ENCODE results near the gene LRRC46. TPM values are rescaled to one million over a fixed set of nuclear protein-coding genes. Genes with fewer than 3 reads are reported as not detected.

LRRC46 gene
- total RNA-seq, 2 donors from 2014 or later = 0.73 to 0.82 TPM

- no peaks in the 10 kb centered on the region for H3K9me3 ChIP-seq (ENCODE audit: control insufficient read depth, low read length)
- peaks cover 15% of the 10 kb centered on the region for H3K36me3 ChIP-seq (ENCODE audit: control insufficient read depth, insufficient read depth, low read length)
- no peak for TF ChIP-seq CTCF (conservative IDR thresholded peaks at IDR 0.05)
- Mint-ChIP-seq H3K9me3 (no peaks in the 10 kb centered on the region), H3K27ac (peak overlapping the region; percentile 13), H3K4me1 (peaks cover 2% of the 10 kb centered on the region), H3K36me3 (ENCODE audit: low read depth) (peaks cover 25% of the 10 kb centered on the region), H3K27me3 (ENCODE audit: insufficient read depth) (no peaks in the 10 kb centered on the region), H3K4me3 (no peak overlapping the region)
- H3K9ac ChIP-seq (ENCODE audit: extremely low read depth, low read length, poor library complexity, severe bottlenecking) = no peak overlapping the region
- DNase-seq = peak; percentile 39
- H3K27ac ChIP-seq (ENCODE audit: low read depth, low read length) = no peak overlapping the region
- WGBS, 2 experiments (ENCODE audit: insufficient coverage in 1 of 2, insufficient read length in 1 of 2) = 80 to 94% methylated on average over 3 to 9 of the region's 9 CpGs
- H3K4me3 ChIP-seq (ENCODE audit: low read length) = no peak overlapping the region
- no peaks in the 10 kb centered on the region for H3K27me3 ChIP-seq (ENCODE audit: control insufficient read depth, insufficient read depth, low read length, poor library complexity, severe bottlenecking)
- H3K4me1 ChIP-seq (ENCODE audit: control insufficient read depth, insufficient read depth, low read length) = no peaks in the 10 kb centered on the region
Measured at GRCh38 chr17:47810901-47811635, 20.4 kb upstream of the LRRC46 start.

- no peaks in the 10 kb centered on the region for H3K27me3 ChIP-seq (ENCODE audit: control insufficient read depth, insufficient read depth, low read length, poor library complexity, severe bottlenecking)
- H3K4me3 Mint-ChIP-seq = no peak overlapping the region
- no peaks in the 10 kb centered on the region for H3K4me1 ChIP-seq (ENCODE audit: control insufficient read depth, insufficient read depth, low read length)
- H3K36me3 ChIP-seq (ENCODE audit: control insufficient read depth, insufficient read depth, low read length) = peaks cover 16% of the 10 kb centered on the region
- H3K36me3 Mint-ChIP-seq (ENCODE audit: low read depth) = peaks cover 27% of the 10 kb centered on the region
- H3K4me1 Mint-ChIP-seq = peaks cover 2% of the 10 kb centered on the region
- 76 to 78% methylated on average over 4 to 5 of the region's 7 CpGs for WGBS, 2 experiments (ENCODE audit: insufficient coverage in 1 of 2, insufficient read length in 1 of 2)
- no peaks in the 10 kb centered on the region for H3K9me3 Mint-ChIP-seq
- TF ChIP-seq CTCF (conservative IDR thresholded peaks at IDR 0.05) = no peak
- no peaks in the 10 kb centered on the region for H3K9me3 ChIP-seq (ENCODE audit: control insufficient read depth, low read length)
- H3K4me3 ChIP-seq (ENCODE audit: low read length) = no peak overlapping the region
- H3K27me3 Mint-ChIP-seq (ENCODE audit: insufficient read depth) = no peaks in the 10 kb centered on the region
- no peak overlapping the region for H3K27ac Mint-ChIP-seq
- DNase-seq = no peak
- no peak overlapping the region for H3K9ac ChIP-seq (ENCODE audit: extremely low read depth, low read length, poor library complexity, severe bottlenecking)
- no peak overlapping the region for H3K27ac ChIP-seq (ENCODE audit: low read depth, low read length)
Measured at GRCh38 chr17:47811709-47812108, 19.8 kb upstream of the LRRC46 start.

GRCh38 chr17:47812146-47812920 lies 19.1 kb upstream of the LRRC46 start:
- peak; percentile 32 for DNase-seq
- Histone ChIP-seq H3K27ac (ENCODE audit: low read depth, low read length) (no peak overlapping the region), H3K27me3 (ENCODE audit: control insufficient read depth, insufficient read depth, low read length, poor library complexity, severe bottlenecking) (no peaks in the 10 kb centered on the region), H3K4me3 (ENCODE audit: low read length) (no peak overlapping the region), H3K9ac (ENCODE audit: extremely low read depth, low read length, poor library complexity, severe bottlenecking) (no peak overlapping the region), H3K9me3 (ENCODE audit: control insufficient read depth, low read length) (no peaks in the 10 kb centered on the region), H3K36me3 (ENCODE audit: control insufficient read depth, insufficient read depth, low read length) (peaks cover 20% of the 10 kb centered on the region), H3K4me1 (ENCODE audit: control insufficient read depth, insufficient read depth, low read length) (no peaks in the 10 kb centered on the region)
- 83 to 90% methylated on average over 9 to 18 of the region's 18 CpGs for WGBS, 2 experiments (ENCODE audit: insufficient coverage in 1 of 2, insufficient read length in 1 of 2)
- Mint-ChIP-seq H3K4me1 (peaks cover 2% of the 10 kb centered on the region), H3K9me3 (no peaks in the 10 kb centered on the region), H3K4me3 (no peak overlapping the region), H3K27me3 (ENCODE audit: insufficient read depth) (no peaks in the 10 kb centered on the region), H3K27ac (no peak overlapping the region), H3K36me3 (ENCODE audit: low read depth) (peaks cover 31% of the 10 kb centered on the region)
- TF ChIP-seq CTCF (conservative IDR thresholded peaks at IDR 0.05) = no peak
